H9 (cell line): ENCODE data around the gene ANKRD44. TPM values are rescaled to one million over a fixed set of nuclear protein-coding genes. Genes with fewer than 3 reads are reported as not detected.

Experiments used
- DNase-seq: peaks from one replicate; pipeline ENCODE4 v3.0.0-alpha.2; 2017
- H2AFZ ChIP-seq: one replicate; pipeline ENCODE4 v1.6.1; 2013; ENCODE audit warnings: mild to moderate bottlenecking, low read length, control low read depth, moderate library complexity
- H2AK5ac ChIP-seq: 2 replicates; pipeline ENCODE4 v1.6.1; 2013; ENCODE audit warnings: low read length, control low read depth, mixed read lengths; ENCODE audit not compliant: insufficient read length
- H2BK120ac ChIP-seq: one replicate; pipeline ENCODE4 v1.6.1; 2013; ENCODE audit warnings: low read depth, mild to moderate bottlenecking, low read length, control low read depth, inconsistent platforms; ENCODE audit not compliant: poor library complexity, severe bottlenecking
- H2BK12ac ChIP-seq: 2 replicates; pipeline ENCODE4 v1.6.1; 2013; ENCODE audit warnings: low read length, control low read depth, mixed read lengths, low read depth; ENCODE audit not compliant: insufficient read length
- H2BK15ac ChIP-seq: 2 replicates; pipeline ENCODE4 v1.6.1; 2013; ENCODE audit warnings: low read depth, low read length, control low read depth
- H2BK20ac ChIP-seq: one replicate; pipeline ENCODE4 v1.6.1; 2013; ENCODE audit warnings: low read depth, mild to moderate bottlenecking, low read length, control low read depth, inconsistent platforms; ENCODE audit not compliant: poor library complexity, severe bottlenecking
- H2BK5ac ChIP-seq: 2 replicates; pipeline ENCODE4 v1.6.1; 2013; ENCODE audit warnings: low read length, control low read depth, mixed read lengths; ENCODE audit not compliant: insufficient read length
- H3K14ac ChIP-seq: 2 replicates; pipeline ENCODE4 v1.6.1; 2013; ENCODE audit warnings: low read length, control low read depth; ENCODE audit not compliant: insufficient read depth
- H3K18ac ChIP-seq: 2 replicates; pipeline ENCODE4 v1.6.1; 2013; ENCODE audit warnings: low read depth, mild to moderate bottlenecking, mixed read lengths, low read length, control low read depth; ENCODE audit not compliant: insufficient read length
- H3K23ac ChIP-seq: 2 replicates; pipeline ENCODE4 v1.6.1; 2013; ENCODE audit warnings: low read length, control low read depth, mixed read lengths, low read depth; ENCODE audit not compliant: insufficient read length
- H3K23me2 ChIP-seq: 2 replicates; pipeline ENCODE4 v1.6.1; 2013; ENCODE audit warnings: low read depth, mild to moderate bottlenecking, mixed read lengths, low read length, control low read depth; ENCODE audit not compliant: insufficient read length, poor library complexity, severe bottlenecking
- H3K27ac ChIP-seq: 2 replicates; pipeline ENCODE4 v1.5.1; 2013; ENCODE audit warnings: low read length, control low read depth, mixed read lengths, low read depth; ENCODE audit not compliant: insufficient read length
- H3K27me3 ChIP-seq: 2 replicates; pipeline ENCODE4 v1.6.1; 2013; ENCODE audit warnings: low read length, control low read depth, inconsistent platforms; ENCODE audit not compliant: insufficient read depth
- H3K4ac ChIP-seq: 2 replicates; pipeline ENCODE4 v1.6.1; 2013; ENCODE audit warnings: low read depth, mild to moderate bottlenecking, control low read depth, inconsistent platforms, low read length, moderate library complexity
- H3K4me1 ChIP-seq: 2 replicates; pipeline ENCODE4 v1.6.1; 2013; ENCODE audit warnings: low read length, control low read depth, inconsistent platforms; ENCODE audit not compliant: insufficient read depth
- H3K4me2 ChIP-seq: 2 replicates; pipeline ENCODE4 v1.6.1; 2013; ENCODE audit warnings: low read length, control low read depth, mixed read lengths; ENCODE audit not compliant: insufficient read length, insufficient read depth
- H3K56ac ChIP-seq: 2 replicates; pipeline ENCODE4 v1.6.1; 2013; ENCODE audit warnings: low read depth, mild to moderate bottlenecking, mixed read lengths, low read length, control low read depth; ENCODE audit not compliant: insufficient read length
- H3K79me1 ChIP-seq: 2 replicates; pipeline ENCODE4 v1.6.1; 2013; ENCODE audit warnings: low read depth, mild to moderate bottlenecking, moderate library complexity, low read length, control low read depth, inconsistent platforms; ENCODE audit not compliant: insufficient read depth, poor library complexity, severe bottlenecking
- H3K79me2 ChIP-seq: 2 replicates; pipeline ENCODE4 v1.6.1; 2013; ENCODE audit warnings: low read length, control low read depth, inconsistent platforms; ENCODE audit not compliant: insufficient read depth
- H3K9ac ChIP-seq: 2 replicates; pipeline ENCODE4 v1.6.1; 2013; ENCODE audit warnings: low read length, control low read depth, mixed read lengths; ENCODE audit not compliant: insufficient read length; ENCODE audit errors: extremely low read depth
- H3K9me3 ChIP-seq: one replicate; pipeline ENCODE4 v1.6.1; 2013; ENCODE audit warnings: low read depth, low read length, inconsistent platforms; ENCODE audit not compliant: control insufficient read depth
- H3T11ph ChIP-seq: one replicate; pipeline ENCODE4 v1.6.1; 2013; ENCODE audit warnings: mild to moderate bottlenecking, low read length, control low read depth, inconsistent platforms
- H4K20me1 ChIP-seq: one replicate; pipeline ENCODE4 v1.6.1; 2013; ENCODE audit not compliant: control insufficient read depth, insufficient read length, insufficient read depth
- H4K5ac ChIP-seq: 2 replicates; pipeline ENCODE4 v1.6.1; 2013; ENCODE audit warnings: low read depth, mild to moderate bottlenecking, mixed read lengths, low read length, control low read depth; ENCODE audit not compliant: insufficient read length
- H4K8ac ChIP-seq: replicated peaks from 2 replicates; pipeline ENCODE4 v1.6.1; 2013; ENCODE audit warnings: low read length, control low read depth, mixed read lengths, low read depth; ENCODE audit not compliant: insufficient read length
- H4K91ac ChIP-seq: 2 replicates; pipeline ENCODE4 v1.6.1; 2013; ENCODE audit warnings: low read depth, mild to moderate bottlenecking, moderate library complexity, mixed read lengths, low read length, control low read depth; ENCODE audit not compliant: insufficient read length
- H3K27ac Mint-ChIP-seq, 3 experiments: 2 replicates in 2 of 3; 3 replicates in 1 of 3; pipeline ENCODE4 v1.8.0; 2020 to 2021; ENCODE audit warnings: mixed read lengths in 3 of 3, mild to moderate bottlenecking in 1 of 3, moderate library complexity in 1 of 3
- H3K27me3 Mint-ChIP-seq: 2 replicates; pipeline ENCODE4 v1.8.0; 2021; ENCODE audit warnings: low read depth, mild to moderate bottlenecking, moderate library complexity, mixed read lengths
- H3K36me3 Mint-ChIP-seq, 3 experiments: 2 replicates in 2 of 3; 3 replicates in 1 of 3; pipeline ENCODE4 v1.8.0; 2020 to 2021; ENCODE audit warnings: low read depth in 3 of 3, mixed read lengths in 3 of 3; ENCODE audit not compliant: insufficient read depth in 1 of 3
- H3K4me1 Mint-ChIP-seq, 2 experiments: 2 replicates each; pipeline ENCODE4 v1.8.0; 2020; ENCODE audit warnings: mixed read lengths in 2 of 2
- H3K4me3 Mint-ChIP-seq, 2 experiments: 2 replicates in 1 of 2; 3 replicates in 1 of 2; pipeline ENCODE4 v1.8.0; 2020 to 2021; ENCODE audit warnings: mild to moderate bottlenecking in 2 of 2, mixed read lengths in 2 of 2, moderate library complexity in 1 of 2
- H3K9me3 Mint-ChIP-seq, 2 experiments: 2 replicates in 1 of 2; 3 replicates in 1 of 2; pipeline ENCODE4 v1.8.0; 2020; ENCODE audit warnings: mild to moderate bottlenecking in 2 of 2, mixed read lengths in 2 of 2, moderate library complexity in 1 of 2
- CTCF ChIP-seq: fragments of 200-600 bp; sonication (generic); conservative IDR thresholded peaks from 3 replicates; pipeline ENCODE4 v1.8.0; 2021; ENCODE audit warnings: antibody characterized with exemption, mild to moderate bottlenecking
- WGBS: extraction: QIAGEN DNeasy Blood & Tissue Kit; methylation state at CpG from one replicate; pipeline ENCODE4 v1.1.7; 2013; ENCODE audit warnings: missing lambda C conversion rate, low lambda C conversion rate, mixed read lengths; ENCODE audit not compliant: insufficient read length; ENCODE audit errors: extremely low coverage; 5-methylcytosine and 5-hydroxymethylcytosine counted together
- total RNA-seq: library from RNA; stranded (reverse); gene quantifications from 2 replicates; pipeline ENCODE4 v1.2.1, GENCODE V29; 2021

Gene ANKRD44
- total RNA-seq, 1 experiment from 2014 or later, result 1.9 TPM

- H3K9me3 Mint-ChIP-seq, result no peaks in the 10 kb centered on the region
- Histone ChIP-seq H3K4me2 (no peak overlapping the region), H2BK12ac (no peak overlapping the region), H3K79me2 (no peaks in the 10 kb centered on the region), H4K5ac (no peak overlapping the region), H3K23me2 (no peaks in the 10 kb centered on the region), H2BK5ac (no peak overlapping the region), H3K18ac (no peak overlapping the region), H3K23ac (no peak overlapping the region), H2BK15ac (no peak overlapping the region), H3K14ac (no peak overlapping the region), H2AFZ (no peak overlapping the region), H3K9ac (no peak overlapping the region), H3K4me1 (no peaks in the 10 kb centered on the region; the same call in 1 of the 2 replicates), H3K9me3 (no peaks in the 10 kb centered on the region), H2AK5ac (no peak overlapping the region), H3K4ac (no peak overlapping the region), H4K91ac (no peak overlapping the region), H4K8ac (no peak overlapping the region), H3K27ac (no peak overlapping the region), H4K20me1 (no peaks in the 10 kb centered on the region), H3K56ac (no peak overlapping the region), H3K27me3 (no peaks in the 10 kb centered on the region), H2BK120ac (no peak overlapping the region), H3K79me1 (no peaks in the 10 kb centered on the region), H3T11ph (no peak overlapping the region), H2BK20ac (no peak overlapping the region)
- H3K27ac Mint-ChIP-seq, result no peak overlapping the region
- no peaks in the 10 kb centered on the region for H3K27me3 Mint-ChIP-seq
- H3K4me1 Mint-ChIP-seq, result no peaks in the 10 kb centered on the region
- DNase-seq, result no peak
- no peak for TF ChIP-seq CTCF
- whole genome bisulfite sequencing, result no CpG with 5 or more reads among the region's 2 CpGs
- H3K36me3 Mint-ChIP-seq, result no peaks in the 10 kb centered on the region
- no peak overlapping the region for H3K4me3 Mint-ChIP-seq
These were observed 67.9 kb downstream of the ANKRD44 start for GRCh38 chr2:197242719-197243118.
